Stromal cell of bone marrow (primary cell): ENCODE data around the gene TRAF7.

Experiments
- DNase-seq: peaks from one replicate; pipeline ENCODE4 v3.0.0-alpha.2; 2012; ENCODE audit warnings: low read depth

The TRAF7 gene

DNA sequence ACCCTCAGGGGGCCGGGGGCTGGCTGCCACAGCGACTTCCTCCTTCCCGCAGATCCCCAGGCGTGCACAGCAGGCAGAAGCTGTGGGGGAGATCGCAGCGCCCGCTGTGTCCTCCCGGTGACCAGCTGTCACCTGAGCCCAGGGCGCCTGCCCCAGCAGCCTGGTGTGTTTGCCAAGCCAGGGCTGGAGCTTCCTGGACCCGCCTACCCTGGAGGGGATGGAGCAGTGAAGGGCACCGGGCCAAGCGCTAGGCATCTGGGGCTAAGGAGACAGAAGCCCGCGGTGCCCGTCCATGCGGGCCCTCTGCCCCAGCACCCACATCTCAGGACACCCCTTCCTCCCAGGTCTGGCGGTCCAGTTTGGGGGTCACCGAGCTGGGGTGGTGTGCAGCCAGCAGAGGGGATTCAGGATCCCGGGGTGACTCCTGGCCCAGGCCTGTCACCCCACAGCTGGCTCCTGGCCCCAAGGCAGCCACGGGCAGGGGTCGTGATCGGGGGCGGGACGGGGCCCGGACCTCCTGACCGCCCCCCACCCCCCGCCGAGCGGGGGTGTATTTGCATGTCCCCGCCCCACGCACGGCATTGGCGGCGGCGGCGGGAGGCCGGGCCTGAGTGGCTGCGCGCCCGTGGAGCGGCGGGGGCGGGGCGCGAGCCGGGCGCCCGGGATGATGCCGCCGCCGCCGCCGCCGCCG, 7.5 kb upstream of the TRAF7 start, which contains the start of gene RAB26:
Gene RAB26 (plus strand): TSS at position 645 of the 691 bp plus-strand sequence. CDS start 159 bp downstream, outside the sequence.
- no peak for DNase-seq

DNA sequence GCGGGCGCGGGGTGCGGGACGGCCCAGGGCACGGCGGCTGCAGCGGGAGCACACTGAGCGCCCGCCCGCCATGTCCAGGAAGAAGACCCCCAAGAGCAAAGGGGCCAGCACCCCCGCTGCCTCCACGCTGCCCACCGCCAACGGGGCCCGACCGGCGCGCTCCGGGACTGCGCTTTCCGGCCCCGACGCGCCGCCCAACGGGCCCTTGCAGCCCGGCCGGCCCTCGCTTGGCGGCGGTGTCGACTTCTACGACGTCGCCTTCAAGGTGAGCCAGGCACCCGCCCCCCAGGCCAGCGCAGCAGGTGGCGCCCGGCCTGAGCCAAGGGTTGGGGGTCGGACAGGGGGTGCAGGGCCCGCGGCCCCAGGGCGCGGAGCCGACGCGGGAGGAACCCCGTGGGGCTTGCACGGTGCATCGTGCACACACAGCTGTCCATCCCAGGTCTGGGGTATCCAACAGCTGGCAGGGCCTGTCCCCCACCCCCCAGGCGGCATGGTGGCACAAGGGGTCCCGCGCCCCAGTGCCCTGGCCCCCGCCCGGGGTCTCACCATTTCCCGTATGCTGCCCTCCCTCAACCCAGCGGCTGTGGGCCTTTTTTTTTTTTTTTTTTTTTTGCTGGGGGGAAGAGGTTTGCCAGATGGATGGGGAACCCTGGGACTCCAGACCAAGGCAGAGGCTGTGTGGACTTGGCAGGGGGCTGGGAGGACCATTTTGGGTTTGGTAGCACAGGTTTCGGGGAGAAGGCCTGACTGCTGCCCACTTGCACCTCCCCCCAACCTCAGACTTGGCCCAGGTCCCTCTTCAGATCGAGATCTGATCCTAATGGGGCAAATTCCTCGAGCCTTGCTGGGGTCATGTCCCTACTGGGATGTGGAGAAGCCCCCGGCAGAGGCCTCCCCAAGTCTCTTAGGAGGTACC, 6.6 kb upstream of the TRAF7 start:
- DNase-seq: no peak

DNA sequence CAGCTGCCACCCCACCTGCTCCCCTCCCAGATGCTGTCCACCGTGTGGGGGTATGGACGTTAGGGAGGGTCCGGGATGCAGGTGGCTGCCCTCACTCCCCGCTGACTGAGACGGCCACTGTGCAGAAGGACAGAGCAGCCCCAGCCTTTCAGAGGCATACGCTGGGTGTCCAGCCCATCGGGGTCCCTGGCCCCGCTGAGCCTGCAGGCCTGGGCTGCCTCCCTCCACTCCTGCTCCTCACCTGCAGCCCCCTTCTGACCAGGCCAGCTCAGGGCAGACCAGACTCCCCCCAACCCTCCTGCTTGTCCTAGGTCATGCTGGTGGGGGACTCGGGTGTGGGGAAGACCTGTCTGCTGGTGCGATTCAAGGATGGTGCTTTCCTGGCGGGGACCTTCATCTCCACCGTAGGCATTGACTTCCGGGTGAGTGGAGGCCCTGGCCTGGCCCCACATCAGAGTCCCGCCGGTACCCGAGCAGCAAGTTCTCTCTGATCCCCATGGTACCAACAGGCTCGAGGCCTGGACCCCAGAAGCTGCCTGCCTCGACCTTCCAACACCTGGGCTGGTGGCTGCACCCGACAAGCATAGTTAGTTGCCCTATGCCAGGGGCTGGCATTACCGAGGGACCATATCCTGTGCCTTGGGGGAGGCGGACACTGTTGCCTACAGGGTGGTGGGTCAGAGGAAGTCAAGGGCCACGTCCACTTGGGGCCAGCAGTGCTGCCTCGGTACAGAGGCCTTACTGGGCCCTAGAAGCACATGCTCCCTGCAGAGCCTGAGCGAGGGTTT, 5.8 kb upstream of the TRAF7 start:
- DNase-seq: no peak

DNA sequence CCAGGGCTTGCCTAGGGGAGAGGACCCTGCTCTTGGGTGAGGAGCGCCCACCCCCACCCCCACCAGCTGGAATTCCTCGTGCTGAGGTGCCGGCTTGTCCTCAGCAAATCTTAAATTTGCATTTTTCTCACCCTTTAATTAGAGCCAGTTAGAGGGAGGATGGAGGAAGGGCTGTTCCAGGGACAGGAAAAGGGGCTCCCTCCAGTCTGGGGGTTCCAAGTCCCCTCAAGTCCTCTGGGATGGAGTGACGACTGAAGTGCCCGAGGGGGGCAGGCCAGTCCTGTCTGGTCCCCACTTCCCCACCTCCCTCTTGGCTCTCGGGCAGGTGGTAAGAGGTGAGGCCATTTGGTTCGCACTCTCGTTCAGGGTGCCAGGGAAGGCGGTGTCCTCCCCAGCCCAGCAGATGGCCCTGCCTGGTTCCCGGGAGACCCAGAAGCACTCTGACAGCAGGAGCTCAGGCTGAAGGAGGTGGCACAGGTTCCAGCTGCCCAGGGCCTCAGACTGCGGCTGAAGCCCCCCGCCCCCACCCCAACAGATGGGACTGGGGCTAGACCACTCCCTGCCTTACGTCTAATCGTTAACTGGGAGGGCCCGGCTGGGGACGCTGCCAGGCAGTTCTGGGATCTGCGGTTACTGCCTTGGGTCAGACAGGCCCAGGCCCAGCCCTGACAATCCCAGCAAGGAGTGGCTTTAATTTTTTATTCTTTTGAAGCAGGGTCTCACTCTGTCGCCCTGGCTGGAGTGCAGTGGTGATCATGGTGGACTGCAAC, 5.0 kb upstream of the TRAF7 start:
- no peak for DNase-seq

DNA sequence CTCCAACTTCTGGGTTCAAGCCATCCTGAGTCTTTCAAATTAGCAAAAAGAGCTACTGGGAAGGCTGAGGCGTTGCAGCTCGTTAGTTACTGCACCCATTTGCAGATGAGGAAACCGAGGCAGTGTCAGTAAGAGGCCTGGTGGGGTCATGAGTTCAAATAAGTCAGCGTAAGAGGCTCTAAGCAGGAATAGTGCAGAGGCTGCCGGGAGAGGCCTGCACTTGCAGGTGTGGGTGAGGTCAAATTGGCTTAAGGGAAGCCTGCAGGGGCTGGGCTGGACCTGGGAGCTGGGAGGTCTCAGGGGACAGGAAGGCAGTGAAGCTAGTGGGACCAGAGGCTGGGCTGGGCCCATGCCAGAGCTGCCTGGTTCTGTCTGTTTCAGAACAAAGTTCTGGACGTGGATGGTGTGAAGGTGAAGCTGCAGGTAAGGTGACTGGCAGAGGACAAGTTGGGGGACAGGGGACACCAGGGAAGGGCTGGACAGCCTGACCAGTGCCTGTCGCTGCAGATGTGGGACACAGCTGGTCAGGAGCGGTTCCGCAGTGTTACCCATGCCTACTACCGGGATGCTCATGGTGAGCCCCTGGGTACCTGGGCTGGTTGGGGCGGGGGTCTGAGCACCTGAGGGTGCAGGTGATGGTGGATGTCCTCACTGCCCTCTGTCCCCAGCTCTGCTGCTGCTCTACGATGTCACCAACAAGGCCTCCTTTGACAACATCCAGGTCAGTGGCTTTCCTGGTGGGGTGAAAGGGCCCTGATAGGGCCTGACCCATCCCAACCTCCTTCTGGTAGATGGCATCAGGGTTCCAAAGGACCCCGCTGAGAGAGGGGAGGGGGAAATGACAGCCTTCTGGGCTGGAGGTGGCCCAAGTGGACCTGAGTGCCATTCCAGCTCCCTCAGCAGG, 4.1 kb upstream of the TRAF7 start:
- no peak for DNase-seq

DNA sequence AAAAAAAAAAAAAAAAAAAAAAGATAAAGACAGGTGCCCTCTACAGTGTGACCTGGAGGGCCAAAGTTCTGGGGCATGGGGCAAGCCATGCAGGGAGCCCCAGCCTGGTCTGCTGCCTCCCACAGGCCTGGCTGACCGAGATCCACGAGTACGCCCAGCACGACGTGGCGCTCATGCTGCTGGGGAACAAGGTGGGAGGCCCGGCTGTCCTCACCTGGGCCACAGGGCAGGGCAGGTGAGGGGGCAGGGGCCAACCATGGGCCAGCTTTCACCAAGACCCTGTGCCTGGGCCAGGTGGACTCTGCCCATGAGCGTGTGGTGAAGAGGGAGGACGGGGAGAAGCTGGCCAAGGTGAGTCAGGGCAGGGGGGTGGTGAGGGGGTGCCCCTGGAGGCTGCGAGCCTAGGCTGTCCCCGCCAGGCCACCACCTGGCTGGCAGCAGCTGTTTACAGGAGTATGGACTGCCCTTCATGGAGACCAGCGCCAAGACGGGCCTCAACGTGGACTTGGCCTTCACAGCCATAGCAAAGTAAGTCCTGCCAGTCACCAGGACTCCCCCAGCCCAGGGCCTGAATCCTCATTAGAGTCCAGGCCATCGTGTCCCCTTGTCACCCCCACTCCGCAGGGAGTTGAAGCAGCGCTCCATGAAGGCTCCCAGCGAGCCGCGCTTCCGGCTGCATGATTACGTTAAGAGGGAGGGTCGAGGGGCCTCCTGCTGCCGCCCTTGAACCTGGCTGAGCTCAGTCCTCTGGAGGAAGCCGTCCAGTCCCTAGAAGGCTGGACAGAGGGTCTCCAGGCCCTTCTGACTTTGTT, 2.7 kb upstream of the TRAF7 start:
- no peak for DNase-seq

DNA sequence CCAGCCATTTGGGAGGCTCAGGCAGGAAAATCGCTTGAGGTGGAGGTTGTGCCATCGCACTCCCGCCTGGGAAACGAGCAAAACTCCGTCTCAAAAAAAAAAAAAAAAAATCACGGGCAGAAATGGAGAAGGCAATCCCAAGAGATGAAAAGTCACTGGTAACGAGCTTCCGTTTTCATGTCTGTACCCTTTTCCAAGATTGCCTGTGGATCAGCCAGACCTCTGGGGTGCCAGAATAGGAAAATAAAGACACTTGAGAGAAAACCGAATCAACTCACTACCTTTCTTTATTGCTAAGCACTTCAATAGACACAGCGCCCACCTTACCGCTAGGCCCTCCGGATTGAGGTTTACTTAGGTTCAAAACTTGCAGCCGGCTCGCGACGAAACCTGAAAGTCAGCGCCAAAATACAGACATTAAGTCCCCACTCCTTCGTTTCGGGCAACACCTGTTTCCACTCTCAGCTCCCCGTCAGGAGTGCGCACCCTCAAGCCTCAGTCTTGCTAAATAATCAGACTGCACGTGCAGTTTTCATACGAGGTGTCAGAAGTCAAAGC, 970 bp upstream of the TRAF7 start:
- no peak for DNase-seq

DNA sequence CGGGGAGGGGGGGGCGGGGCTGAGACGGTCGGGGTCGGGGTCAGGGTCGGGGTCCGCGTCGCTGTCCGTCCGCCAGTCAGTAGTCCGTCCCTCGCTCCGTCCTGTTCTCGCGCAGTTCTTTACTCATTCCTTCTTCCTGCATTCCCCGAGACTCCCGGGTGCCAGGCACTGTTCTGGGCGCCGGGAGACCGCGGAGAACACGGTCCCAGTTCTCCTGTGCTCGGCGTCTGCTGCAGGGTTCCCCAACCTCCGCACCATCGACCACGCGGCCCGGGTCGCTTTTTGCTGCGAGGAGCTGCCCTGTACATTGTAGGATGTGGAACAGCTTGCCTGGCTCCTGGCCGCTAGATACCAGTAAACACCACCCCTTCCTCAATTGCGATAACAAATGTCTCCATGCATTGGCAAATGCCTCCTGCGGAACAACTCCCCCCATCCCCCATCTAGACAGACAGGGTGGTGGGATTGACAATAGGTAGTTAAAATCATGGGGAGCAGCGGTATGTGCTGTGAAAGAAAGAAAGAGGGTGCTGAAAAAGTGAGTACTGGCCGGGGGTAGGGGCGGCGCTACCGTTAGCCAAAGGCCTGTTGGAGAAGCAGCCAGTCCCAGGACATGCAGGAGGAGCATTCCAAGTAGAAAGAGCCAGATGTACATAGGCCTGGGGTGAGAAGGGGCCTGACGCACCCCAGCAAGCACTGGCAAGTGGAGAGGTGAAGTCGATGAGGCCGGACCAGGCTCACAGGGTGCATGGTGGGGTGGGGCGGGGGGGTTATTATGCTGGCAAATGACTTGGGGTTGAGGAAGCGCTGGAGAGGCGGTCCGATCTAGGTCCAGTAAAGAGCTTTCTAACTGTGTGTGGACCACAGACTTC, 631 bp downstream of the TRAF7 start:
- no peak for DNase-seq

DNA sequence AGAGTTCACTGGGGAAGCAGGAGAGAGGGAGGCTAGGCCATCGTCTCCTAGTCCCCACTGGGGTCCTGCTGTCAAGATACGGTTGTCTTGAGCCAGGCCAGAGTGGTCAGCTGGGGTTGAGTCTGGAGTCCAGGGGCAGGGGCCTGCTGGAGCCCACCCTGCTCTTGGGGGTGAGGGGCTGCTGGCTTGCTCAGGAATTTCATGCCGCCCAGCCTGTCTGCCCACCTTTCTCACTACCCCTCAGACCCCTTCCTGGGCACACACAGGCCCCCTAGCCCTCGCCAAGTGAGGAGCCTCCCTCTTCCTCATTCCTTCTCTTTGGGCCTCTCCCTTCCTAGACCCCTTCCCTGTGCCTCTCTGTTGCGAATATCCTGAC, 1.3 kb downstream of the TRAF7 start:
- DNase-seq: no peak

DNA sequence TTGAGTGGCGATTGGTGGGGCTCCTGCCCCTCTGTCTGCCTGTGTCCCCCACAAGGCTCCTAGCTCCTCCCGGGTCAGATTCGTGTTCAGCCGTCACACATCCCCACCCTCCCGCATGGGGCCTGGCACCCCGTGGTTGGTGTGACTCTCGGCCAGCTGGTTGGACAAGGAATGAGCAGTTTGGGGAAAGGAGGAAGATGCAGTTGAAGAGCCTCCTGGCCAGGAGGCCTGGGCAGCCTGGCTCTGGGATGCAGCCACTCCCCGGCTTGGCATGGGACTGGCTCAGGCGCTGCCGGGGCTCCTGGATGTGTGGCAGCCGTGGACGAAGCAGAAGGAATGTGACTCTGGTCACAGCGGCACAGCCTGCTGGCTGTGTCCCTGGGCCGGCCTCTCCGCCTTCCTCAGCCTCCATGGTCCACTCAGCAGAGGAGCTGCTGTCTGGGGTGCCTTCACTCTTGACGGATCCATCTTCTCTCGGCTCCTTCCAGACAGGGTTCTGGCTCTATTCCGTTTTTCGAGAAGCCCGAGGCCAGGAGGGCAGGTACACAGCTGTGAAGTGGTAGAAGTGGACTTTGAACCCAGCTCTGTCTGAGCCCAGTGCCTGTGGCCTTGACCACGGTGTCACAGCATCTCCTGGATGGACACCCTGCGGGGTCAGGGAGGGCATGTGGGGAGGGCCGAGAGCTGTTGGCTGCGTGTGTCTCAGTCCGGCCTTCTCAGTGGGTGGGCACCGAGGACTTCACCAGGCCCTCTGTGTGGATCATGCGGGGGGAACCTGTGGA, 2.1 kb downstream of the TRAF7 start:
- DNase-seq: no peak

DNA sequence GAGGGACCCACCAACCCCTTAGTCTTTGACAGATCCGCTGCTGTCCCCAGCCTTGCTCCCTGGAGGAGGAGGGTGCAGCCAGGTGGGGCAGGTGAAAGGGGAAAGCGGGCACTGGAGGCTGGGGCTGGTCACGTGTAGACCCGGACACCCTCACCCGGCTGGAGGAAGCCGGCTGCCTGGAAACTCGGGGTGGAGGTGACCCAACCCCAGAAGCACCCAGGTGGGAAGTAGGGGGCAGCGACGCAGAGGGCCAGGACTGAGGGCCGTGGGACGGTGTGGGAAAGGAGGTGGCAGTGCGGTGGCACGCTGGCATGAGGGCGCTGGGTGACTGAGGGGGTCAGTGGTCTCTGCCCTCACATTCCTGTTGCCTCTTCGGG, 2.7 kb downstream of the TRAF7 start:
- DNase-seq: no peak

DNA sequence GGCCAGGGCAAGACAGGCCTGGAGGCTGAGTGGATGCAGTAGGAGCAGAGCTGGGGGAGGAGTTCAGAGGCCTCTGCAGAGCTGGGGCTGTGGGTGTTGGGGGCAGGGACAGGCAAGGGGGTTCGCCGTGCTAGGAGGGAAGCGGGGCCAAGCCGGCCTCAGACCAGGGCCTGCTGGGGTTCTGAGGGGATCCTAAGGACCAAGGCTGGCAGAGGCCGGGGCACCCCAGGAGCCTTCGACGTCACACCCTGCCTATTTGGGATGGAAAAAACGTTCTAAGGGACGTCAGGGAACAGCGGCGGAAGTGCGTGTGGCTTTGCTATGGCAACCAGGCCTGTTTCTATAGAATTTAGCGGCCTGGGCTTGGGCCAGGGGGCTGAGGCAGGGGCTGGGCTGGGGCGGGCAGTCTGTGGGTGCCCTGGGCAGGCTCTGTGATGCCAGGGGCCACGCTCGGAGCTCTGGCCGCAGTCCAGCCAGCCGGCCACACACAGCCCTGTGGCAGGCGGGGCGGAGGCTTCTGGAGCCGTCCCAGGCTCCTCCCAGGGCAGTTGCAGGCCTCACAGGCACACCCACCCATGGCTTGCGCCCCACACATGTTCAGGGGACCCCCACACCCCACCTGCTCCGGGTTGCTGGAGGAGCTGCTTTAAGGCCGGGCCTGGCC, 3.7 kb downstream of the TRAF7 start:
- peak; percentile 77 for DNase-seq

DNA sequence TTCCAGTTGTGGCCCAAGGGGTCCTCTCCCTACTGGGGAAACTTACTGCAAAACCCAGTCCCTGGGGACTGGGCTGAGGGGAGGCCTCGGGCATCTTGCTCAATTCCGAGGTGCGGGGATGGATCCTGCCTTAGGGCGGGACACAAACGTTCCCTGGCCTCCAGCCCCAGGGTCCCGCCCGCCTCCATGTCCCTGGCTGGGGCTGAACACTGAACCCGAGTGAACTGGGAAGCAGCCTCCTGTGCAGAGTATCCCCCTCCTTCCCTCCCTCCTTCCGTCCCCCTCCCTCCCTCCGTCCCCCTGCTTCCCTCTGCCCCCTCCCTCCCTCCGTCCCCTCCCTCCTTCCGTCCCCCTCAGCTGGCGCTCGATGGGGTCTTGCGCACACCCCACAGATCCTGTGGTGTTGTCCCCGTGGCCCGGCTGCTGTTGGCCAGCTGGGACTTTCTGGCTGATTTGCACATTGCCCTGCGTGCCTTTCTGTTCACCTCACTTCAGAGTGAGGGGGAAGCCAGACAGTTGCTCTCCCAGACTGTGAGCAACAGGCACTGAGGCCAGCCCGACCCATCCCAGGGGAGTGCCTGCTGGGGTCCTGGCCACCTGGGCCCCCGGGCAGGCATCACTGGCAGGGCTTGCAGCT, 5.5 kb downstream of the TRAF7 start:
- no peak for DNase-seq

DNA sequence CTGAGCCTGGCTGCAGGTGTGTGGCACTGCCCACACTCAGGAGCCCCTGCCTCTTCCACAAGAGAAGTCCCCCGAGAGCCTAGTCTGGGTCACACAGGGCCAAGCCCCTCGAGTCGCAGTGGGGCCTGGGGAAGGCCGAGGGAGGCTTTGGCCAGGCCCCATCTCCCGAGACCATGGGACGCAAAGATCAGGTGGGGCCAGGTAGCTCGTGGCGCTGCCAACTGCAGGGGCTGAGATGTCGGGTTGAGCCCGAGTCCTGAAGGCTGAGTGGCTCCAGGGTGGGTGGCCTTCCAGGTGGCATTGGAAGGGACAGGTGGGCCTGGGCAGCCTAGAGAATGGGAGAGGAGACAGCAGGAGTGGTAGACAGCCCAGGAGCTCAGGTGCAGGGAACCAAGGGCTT, 6.3 kb downstream of the TRAF7 start:
- no peak for DNase-seq

DNA sequence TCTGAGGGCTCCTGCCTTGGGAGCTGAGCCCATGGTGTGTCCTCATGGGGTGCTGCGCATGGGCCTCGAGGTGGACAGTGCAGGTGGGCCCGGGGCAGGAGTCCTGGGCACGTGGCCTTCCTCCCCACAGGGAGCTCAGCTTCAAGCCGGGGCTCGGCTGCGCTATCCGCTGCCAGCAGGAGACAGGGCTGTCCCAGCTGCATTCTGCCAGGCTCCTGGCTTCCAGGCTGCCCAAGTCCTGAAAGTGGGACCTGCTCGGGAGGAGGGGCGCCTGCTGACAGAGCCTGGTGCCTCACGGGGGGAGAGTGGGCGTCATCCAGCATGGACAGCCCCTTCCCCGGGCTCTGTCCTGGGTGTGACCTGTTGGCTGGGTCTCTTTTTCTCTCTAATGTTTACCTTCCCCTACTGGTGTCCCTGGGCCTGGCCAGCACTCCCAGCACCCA, 7.1 kb downstream of the TRAF7 start:
- no peak for DNase-seq

DNA sequence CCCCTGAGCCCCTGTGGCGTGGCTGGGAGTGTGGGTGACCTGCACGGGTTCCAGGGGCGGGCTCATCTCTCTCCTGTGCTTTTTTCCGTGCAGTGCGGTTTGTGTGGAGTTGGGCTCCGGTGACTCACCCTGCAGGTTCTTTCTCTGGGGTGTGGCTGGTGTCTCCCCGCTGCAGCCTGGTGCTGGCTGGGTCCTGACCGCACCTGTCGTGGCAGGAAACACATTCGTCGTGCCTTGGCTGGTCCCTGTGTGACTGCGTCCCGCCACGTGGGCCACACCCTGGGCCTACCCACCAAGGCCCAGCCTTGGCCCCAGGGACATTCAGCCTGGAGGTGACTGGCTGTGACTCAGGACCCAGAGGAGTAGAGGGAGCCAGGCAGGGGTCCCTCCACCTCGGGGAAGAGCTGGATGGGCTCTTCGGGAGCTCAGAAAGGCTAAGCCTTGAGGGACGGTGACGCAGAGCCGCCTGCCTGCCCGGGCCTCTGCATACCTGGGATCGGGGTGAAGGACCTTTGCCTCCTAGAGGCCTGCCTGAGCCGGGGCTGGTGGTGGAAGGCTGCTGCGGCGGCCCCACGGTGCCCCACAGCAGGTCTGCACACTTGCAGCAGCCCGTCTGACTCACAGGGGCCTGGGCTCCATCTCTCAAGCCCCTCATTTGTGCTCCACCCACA, 7.8 kb downstream of the TRAF7 start:
- DNase-seq: no peak
